Measurements from ENCODE around the gene SLC29A3.

The SLC29A3 gene

DNA sequence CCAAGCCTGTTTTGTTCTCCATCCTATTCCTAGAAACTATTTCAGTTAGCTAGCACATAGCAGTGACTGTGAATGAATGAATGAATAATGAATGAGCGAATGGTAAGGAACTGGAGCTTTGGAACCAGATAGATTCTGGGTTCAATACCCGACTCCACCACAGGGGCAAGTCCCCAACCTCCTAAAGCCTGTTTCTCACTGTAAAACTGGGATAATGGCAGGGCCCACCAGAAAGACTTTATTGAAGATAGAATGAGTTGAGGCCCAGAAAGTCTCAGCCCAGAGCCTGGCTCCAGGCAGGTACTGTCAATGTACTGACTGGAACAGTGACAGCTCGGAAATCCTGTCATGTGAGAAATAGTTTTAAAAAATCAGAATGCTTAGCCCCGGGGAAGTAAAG, 76.6 kb downstream of the SLC29A3 start:
- DNase-seq, result no peak

DNA sequence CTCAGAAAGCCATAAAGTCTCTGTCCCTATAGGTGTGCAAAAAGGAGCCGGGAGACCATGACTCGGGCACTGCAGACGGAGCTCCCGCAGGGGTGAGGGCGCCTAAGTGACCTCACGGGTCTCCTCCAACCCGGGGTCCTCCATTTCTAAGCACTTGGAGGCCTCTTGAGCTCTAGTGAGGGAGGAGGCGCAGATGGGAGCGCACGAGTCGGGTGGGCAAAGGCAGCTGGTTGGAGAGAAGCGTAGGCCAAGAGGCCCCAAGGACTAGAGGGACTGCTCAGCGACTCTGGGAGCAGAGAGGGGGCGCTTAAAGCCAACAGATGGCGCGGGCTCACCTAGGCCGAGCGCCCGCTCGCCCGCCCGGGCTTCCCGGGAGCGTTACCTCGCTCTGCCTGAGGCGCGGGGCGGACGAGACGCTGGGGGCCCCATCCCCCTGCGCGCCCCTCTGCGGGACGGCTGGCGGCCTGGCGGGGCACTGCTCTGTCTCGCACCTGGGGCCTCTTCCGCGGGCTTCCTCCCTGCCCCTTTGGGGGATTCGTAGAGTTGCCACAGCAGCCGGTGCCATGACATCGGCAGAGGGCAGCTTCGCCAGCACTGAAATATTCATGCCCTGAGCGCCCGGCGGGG, 77.1 kb downstream of the SLC29A3 start:
- DNase-seq, result peak; percentile 23 to 31

DNA sequence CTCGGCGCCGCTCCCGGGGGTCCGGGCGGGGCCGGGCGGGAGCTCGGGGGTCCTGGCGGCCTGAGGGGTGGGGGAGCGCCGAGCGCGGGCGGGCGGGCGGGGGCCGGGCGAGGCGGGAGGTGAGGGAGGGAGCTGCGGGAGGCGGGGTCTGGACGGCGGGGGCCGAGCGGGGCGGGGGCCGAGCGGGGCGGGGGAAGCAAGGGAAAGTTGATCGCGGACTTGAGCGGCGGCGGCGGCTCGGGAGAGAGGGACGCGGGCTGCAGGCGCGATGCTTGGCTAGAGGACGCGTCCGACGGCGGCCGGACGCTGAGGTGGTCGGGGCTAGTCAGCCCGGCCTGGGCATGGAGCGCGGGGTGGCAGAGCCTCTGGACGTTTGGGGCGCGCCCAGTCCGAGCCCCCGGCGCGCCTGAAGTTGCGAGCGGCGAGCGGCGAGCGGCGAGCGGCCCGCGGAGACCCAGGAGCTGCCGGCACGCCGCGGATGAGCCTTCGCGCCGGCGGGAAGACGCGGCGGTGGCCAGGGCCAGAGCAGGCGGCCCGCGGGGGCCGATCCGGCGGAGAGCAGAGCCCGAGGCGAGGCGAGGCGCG, 77.7 kb downstream of the SLC29A3 start, which contains the start of gene CDH23:
Gene CDH23 (plus strand): TSS at position 210 of the 585 bp plus-strand sequence. CDS start 42,912 bp downstream, outside the sequence.
- DNase-seq, result no peak

DNA sequence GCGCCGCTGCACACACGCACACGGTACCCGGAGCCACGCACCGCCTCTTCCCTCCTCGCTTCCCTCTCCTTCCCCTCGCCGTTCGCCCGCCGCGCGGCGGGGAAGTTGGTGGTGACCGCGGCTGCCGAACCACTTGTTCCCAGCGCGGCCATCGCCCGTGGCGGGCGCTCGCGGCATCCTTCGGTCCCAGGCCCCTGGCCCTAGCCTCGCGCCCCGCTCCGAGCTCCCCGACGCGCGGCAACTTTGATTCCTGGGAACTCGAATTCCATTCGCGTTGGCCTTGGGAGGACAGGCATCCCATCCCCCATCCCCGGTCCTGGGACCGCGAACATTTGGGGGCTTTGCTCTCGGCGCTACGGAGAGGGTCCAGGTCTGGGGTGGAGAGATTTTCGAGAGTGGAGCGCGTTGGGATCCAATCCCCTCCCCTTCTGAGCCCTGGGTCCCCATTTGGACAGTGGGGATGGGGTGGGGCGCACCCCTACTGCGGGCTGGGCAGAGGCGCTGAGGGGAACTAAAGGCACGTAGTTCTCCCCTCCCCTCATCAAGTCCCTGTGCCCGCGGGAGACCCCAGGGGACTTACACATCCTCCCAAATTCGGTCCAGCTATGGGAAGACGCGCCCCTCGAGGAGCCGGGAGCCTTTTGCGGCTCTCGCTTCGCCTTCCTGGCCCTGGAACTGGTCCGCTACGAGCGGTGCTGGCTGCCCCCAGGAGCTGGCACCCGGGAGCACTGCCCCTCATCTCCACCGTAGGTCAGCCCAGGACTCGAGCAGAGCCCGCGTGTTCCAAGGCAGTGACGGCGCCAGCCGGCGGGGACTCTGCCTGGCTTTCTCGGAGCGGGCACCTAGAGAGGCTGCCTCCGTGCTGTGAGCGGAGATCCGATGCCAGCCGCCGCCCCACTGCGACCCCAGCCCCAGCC, 78.5 kb downstream of the SLC29A3 start:
- DNase-seq, result peak in 1 of 2 donors; percentile 17

DNA sequence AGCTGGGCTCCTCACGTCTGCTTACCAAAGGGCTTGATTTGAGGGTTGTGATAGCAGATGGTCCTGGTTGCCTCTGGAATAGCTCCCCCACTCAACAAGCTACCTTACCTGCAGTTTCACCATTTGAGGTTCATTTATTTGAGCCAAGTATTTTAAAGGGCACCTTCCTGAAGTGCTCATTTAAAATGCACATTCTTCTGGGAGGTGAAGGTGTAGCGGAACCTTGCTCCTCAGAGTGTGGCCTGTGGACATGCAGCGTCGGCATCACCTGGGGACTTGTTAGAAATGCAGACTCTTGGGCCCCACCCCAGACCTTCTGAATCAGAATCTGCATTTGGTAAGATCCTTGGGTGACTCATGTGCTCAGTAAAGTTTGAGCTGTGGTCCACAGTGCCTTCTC, 79.9 kb downstream of the SLC29A3 start:
- no peak for DNase-seq

DNA sequence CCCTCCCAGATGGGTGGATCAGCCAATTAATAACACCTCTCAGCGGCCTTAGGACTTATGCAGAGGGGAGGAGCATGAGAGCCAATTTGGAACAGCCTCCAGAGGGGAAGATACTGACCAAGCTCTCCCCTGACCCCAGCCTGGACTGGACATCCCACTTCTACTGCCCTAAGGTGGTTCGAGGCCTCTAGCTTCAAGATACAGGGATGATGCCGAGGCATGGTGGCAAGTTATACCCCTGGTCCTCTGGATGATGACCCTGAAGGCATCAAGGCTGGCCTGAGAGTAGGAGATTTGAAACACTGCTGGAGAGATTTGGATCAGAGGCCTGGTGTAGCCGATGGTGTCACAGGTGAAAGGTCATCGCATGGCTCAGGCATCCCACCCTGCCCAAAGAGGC, 80.9 kb downstream of the SLC29A3 start:
- no peak for DNase-seq

DNA sequence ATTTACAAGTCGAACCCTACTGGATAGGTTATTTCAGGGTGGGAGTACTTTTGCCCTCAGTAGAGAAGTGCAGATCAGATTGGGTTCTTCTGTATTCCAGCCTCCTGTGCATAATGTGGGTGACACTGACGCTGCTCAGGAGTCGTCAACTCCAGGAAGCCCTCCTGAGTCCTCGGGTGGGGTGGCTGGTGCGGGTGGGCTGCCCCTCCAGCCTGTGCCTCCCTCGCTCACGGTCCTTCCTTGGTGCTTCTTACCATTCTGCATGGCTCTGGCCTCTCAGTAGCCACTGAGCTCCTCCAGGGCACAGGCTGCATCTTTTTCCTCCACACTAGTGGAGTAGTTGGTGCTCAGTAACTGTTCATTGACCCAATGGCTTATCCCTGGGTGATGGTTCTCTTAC, 82.0 kb downstream of the SLC29A3 start:
- no peak for DNase-seq

DNA sequence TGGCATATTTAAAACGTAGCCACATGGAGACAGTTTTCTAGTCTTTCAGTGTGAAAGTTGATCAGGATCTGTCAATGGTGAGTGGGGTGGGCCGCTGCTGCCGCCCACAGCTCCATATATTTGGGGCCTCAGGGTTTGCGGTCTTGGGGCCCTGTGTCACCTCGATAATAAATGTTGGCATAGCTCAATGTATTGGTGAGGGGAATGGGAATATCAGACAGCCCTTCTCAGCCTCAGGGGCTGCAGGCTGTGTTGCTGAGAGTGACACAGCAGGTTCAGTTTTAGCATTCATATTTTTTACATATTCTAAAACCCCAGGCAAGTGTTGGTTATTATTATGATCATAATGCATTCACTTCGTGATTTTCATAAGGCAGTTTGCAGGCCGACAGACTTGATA, 82.9 kb downstream of the SLC29A3 start:
- DNase-seq, result no peak

DNA sequence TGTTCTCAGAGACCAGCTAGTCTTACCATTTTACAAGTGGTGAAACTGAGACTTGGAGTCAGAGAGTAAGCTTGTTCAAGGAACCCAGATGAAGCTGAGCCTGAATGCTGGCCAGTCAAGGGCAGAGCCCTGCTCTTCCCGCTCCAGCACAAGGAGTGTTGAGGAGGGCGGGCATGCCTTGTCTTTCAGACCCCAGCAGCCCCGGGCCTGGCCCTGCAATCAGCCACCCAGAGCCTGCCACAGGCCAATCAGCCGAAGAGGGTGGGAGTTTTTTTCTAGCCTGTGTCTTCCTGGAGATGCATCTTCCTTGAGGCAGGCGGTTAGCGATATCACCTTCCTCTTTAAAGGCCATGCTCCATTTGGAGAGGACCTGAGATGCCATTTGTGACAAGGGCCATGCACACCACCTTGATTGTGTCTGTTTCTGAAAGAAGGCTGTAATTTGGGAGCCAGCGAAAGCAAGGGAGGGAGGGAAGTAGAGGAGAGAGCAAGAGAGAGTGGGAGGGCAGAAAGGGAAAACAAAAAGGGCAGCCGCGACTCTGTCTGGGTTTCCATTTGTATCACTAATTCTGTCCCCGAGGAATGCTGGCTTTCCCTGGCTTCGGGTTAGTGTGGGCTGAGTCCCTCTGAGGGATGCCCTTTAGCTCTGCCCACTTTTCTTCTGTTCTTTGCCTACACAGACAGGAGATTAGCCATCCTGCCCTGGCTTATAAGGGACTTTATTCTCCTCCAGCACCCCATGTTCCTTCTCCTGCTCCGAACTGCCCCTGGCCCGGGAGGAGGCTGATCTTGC, 85.6 kb downstream of the SLC29A3 start:
- no peak for DNase-seq

DNA sequence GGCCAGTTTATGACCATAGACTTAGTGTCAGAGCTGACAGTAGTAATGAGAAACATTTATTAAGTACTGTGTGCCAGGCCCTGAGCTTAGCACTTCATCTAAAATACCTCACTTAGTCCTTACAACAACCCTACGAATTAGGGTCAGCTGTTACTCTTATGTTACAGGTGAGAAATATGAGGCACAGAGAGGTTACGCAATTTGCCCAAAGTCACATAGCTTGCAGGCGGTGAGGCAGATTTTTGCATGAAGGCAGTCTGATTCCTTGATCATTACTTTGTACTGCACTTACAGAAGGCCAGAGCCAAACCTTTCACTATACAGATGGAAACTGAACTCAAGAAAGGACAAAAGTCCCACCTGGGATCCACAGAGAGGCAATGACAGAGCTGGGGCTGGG, 87.8 kb downstream of the SLC29A3 start:
- no peak for DNase-seq

DNA sequence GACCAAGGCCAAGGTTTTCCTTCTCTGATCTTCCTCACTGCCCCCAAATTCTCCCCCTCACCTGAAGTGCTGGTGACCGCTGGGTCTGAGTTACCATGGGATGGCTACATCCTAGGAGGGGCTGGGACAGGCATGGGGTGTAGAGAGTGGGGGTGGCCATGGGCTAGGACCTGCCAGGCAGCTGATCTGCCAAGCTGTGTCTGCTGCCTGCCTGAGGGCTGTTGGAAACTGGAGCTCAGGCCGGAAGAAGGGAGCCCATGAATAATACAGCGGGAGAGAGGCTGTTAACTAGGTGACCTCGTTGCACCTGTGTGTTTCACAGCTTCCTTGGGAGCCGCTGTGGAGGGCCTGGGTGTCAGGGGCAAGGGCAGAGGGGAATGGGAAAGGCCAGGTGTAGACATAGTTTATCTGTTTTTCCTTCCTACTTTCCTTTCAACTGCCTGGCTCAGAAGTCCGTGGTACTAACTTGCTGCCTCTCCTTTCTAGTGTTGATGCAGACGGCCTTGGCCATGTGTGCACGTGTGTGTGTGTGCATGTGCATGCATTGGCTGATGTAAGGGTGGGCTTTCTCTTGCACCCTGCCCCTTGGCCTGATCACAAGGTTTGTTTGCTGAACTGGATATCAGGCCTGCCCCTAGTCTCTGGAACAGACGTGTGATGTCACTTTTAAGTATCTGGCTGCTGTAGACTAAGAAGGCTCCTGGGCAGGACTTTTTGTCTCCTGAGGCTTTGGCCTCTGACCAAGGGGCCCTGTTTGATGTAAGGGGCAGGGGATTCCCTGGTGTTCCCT, 89.6 kb downstream of the SLC29A3 start:
- no peak for DNase-seq

DNA sequence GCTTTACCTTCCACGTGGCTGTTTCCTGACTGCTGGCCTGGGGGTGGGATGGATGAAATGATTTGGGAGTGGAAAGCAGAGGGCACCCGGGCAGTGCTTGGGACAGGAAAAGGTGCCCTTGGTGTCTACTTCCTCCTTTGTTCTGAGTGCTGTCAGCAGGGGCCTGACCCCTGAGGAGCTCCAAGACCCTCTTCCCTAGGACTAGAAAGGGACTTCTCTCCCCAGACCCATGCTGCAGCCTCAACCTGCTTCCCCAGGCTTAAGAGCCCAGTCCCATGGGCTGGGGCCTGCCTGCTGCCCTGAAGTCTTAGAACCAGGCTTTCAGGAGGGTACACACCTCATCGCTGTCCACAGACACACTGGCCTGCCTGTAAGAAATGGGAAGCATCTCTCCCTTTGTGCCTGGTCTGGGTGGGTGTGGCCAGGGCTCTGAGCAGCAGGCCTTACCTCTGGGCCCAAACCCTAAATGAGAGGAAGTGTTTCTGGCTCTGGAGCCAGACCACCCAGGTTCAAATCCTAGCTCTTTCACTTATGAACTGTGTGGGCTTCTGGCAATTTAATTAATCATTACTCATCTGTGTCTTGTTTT, 90.6 kb downstream of the SLC29A3 start:
- no peak for DNase-seq

Data from CD4-positive, alpha-beta T cell treated with Interleukin-1 beta for 1 hour (primary cell).